Esophagus muscularis mucosa (tissue), 3 donors: ENCODE data around the gene MGAT4C.

Experiments used
- CTCF ChIP-seq, 3 experiments: fragments of 200-600 bp in 2 of 3; fragments of 450-650 bp in 1 of 3; sonication (generic) in 2 of 3; IDR thresholded peaks; one replicate each; pipeline ENCODE4 v1.5.1; 2017 to 2019; ENCODE audit warnings: antibody characterized with exemption in 3 of 3, mild to moderate bottlenecking in 2 of 3, moderate library complexity in 1 of 3
- POLR2A ChIP-seq: fragments of 450-650 bp; IDR thresholded peaks from one replicate; pipeline ENCODE4 v1.6.1; 2017; ENCODE audit warnings: antibody characterized with exemption, moderate library complexity, mild to moderate bottlenecking, low read depth

DNA sequence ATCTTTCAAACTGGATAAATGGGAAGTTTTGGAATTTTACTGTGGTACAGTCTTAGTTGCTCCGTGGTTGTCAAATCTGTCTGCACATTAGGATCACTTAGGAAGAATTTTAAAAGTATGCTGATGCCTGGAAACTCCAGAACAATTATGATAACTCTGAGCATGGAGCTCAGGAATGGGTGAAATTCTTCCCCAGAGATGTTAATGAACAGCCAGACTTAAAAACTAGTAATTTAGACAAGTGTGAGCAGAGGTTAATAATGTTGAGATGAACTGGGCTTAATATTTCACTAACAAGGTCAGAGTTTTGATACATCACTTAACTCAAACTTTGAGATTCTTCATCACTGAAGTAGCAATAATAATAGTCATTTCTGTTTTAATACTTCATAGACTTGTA, 287.6 kb downstream of the MGAT4C start:
- no peak for TF ChIP-seq CTCF (IDR thresholded peaks at IDR 0.05)
- no peak for TF ChIP-seq POLR2A
